Breast epithelium (tissue), 3 donors: ENCODE measurements around the gene MS4A8.

ENCODE experiments used
- CTCF ChIP-seq, 3 donors: fragments of 450-650 bp; IDR thresholded peaks; one replicate each; pipeline ENCODE4 v1.5.1; 2016 to 2017; ENCODE audit warnings: antibody characterized with exemption in 3 of 3, mild to moderate bottlenecking in 3 of 3, moderate library complexity in 3 of 3
- POLR2AphosphoS5 ChIP-seq, 3 donors: sonication (generic); formaldehyde crosslinking; IDR thresholded peaks; one replicate each; pipeline ENCODE4 v1.6.1; 2017; ENCODE audit warnings: antibody characterized with exemption in 3 of 3

GRCh38 chr11:60744114-60744513 is 44.7 kb downstream of the MS4A8 start:
- TF ChIP-seq POLR2AphosphoS5 (IDR thresholded peaks at IDR 0.05) (no peak), CTCF (IDR thresholded peaks at IDR 0.05) (no peak)
